ENCODE measurements around the gene PEAK3. TPM values are rescaled to one million over a fixed set of nuclear protein-coding genes. Genes with fewer than 3 reads are reported as not detected.

Gene PEAK3
- total and polyA plus RNA-seq, 9 of the 15 experiments (the other 6 are each of a cell fraction or from before 2014, with no cell fraction given) = 0.07 to 0.40 TPM; not detected in 7

- CTCF ChIA-PET (ENCODE audit: low intra/inter-chr PET ratio) = no interaction called here
- in situ Hi-C loops (cut with MboI) = no loop called here
These were observed 37.9 kb downstream of the PEAK3 start for GRCh38 chr19:2244125-2244411.

More at GRCh38 chr19:2244125-2244411, 37.9 kb downstream of the PEAK3 start:
- POLR2A ChIA-PET = interaction anchor here (0.9 kb wide), 1 partner anchor 9 kb away, joined by 3 read pairs; no protein-coding TSS in a partner anchor
- Histone ChIP-seq H3K9me3 (replicated peaks; ENCODE audit: control insufficient read depth, insufficient read depth, low read depth, low read length) (no peaks in the 10 kb centered on the region), H3K4me2 (ENCODE audit: insufficient read depth, low read length) (no peak overlapping the region), H3K79me2 (ENCODE audit: control insufficient read depth, insufficient read depth, low read length) (peaks cover 52% of the 10 kb centered on the region), H3K4me1 (replicated peaks in 1 of 2; ENCODE audit: control insufficient read depth in 2 of 2, insufficient read depth in 2 of 2, low read length in 2 of 2) (peaks cover 16 to 74% of the 10 kb centered on the region in 2 experiments), H3K9me1 (ENCODE audit: control insufficient read depth, insufficient read depth, low read length) (peaks cover 19% of the 10 kb centered on the region), H3K27me3 (ENCODE audit: control insufficient read depth in 2 of 2, insufficient read depth in 2 of 2, low read length in 2 of 2) (no peaks in the 10 kb centered on the region), H3K27ac (ENCODE audit: extremely low read depth, low read depth, low read length) (no peak overlapping the region), H3K36me3 (ENCODE audit: control insufficient read depth, insufficient read depth, low read length) (peaks cover 91% of the 10 kb centered on the region; the same call in 2 of the 3 replicates), H3K4me3 (no peak overlapping the region), H3K9ac (ENCODE audit: insufficient read depth in 1 of 2, low read depth in 2 of 2, low read length in 2 of 2) (0 out of 4 replicates have a peak overlapping the region, but pooled peaks of 1 of the 2 experiments have one; percentile 10), H2AFZ (ENCODE audit: low read depth, low read length) (no peak overlapping the region), H4K20me1 (replicated peaks; ENCODE audit: control insufficient read depth, insufficient read depth, low read length) (peaks cover 44% of the 10 kb centered on the region)
- 95% methylated on average over 12 of the region's 12 CpGs for WGBS (ENCODE audit: insufficient coverage, low coverage, missing lambda C conversion rate)
- DNase-seq (ENCODE audit: extremely low read depth in 1 of 4, low spot score in 3 of 4) (no peak), ATAC-seq (no peak), FAIRE-seq (no peak)
- TF ChIP-seq DACH1 (IDR thresholded peaks at IDR 0.05; ENCODE audit: partially characterized antibody) = no peak
- TF ChIP-seq POLR2G (IDR thresholded peaks at IDR 0.05; ENCODE audit: low read depth, low read length) = 0 out of 2 replicates have a peak, but pooled peaks have one; percentile 33
- no peak for TF ChIP-seq ZNF134 (CRISPR knock-in tag; conservative IDR thresholded peaks at IDR 0.05)
- no peak for TF ChIP-seq RERE (CRISPR knock-in tag; IDR thresholded peaks at IDR 0.05; ENCODE audit: borderline replicate concordance)
- TF ChIP-seq TFAP4 (CRISPR knock-in tag; IDR thresholded peaks at IDR 0.05; ENCODE audit: borderline replicate concordance) = no peak
- no peak for TF ChIP-seq STAT5A (IDR thresholded peaks at IDR 0.05; ENCODE audit: borderline replicate concordance, low read length)
- no peak for TF ChIP-seq CTBP1 (IDR thresholded peaks at IDR 0.05; ENCODE audit: borderline replicate concordance)
- no peak for TF ChIP-seq HIVEP1 (CRISPR knock-in tag; IDR thresholded peaks at IDR 0.05)
- intact Hi-C loops (cut with micrococcal nuclease) = no loop called here
- no TSS peak for BruUV-seq (replicated peaks)
